NCI-H510A (cell line): ENCODE measurements around the gene CHCT1.
"Not testable (repeated sequence)": the region's sequence is repeated elsewhere in the genome, so short reads cannot be mapped to it uniquely, and the experiment has no call there.

Experiments used
- DNase-seq: peaks from one replicate; lab custom pipeline; 2025; lab: John Stamatoyannopoulos, UW

Gene CHCT1

GRCh38 chr17:60398227-60398959 lies 23.9 kb upstream of the CHCT1 start:
- DNase-seq, result no peak

- DNase-seq, result no peak
These were observed 20.5 kb upstream of the CHCT1 start for GRCh38 chr17:60401819-60402218.

- DNase-seq, result no peak
These were observed 18.8 kb upstream of the CHCT1 start for GRCh38 chr17:60403523-60403810.

- DNase-seq, result no peak
These were observed 18.3 kb upstream of the CHCT1 start for GRCh38 chr17:60403962-60404361.

- DNase-seq, result no peak
These were observed 15.4 kb upstream of the CHCT1 start for GRCh38 chr17:60406887-60407286.

GRCh38 chr17:60410001-60410400 lies 12.3 kb upstream of the CHCT1 start:
- no peak for DNase-seq

- DNase-seq, result no peak
These were observed 9.6 kb upstream of the CHCT1 start for GRCh38 chr17:60412701-60413100.

GRCh38 chr17:60415146-60415545 lies 7.1 kb upstream of the CHCT1 start:
- no peak for DNase-seq

GRCh38 chr17:60416368-60416925 lies 5.8 kb upstream of the CHCT1 start:
- no peak for DNase-seq

GRCh38 chr17:60419003-60419402 lies 3.3 kb upstream of the CHCT1 start:
- not testable (repeated sequence) for DNase-seq

GRCh38 chr17:60419875-60420274 lies 2.4 kb upstream of the CHCT1 start:
- DNase-seq, result not testable (repeated sequence)

GRCh38 chr17:60421273-60422161 lies 772 bp upstream of the CHCT1 start:
- DNase-seq, result peak; percentile 52

- no peak for DNase-seq
These were observed 1.6 kb downstream of the CHCT1 start for GRCh38 chr17:60423865-60424264.

- DNase-seq, result no peak
These were observed 3.3 kb downstream of the CHCT1 start for GRCh38 chr17:60425626-60426025.

- no peak for DNase-seq
These were observed 4.3 kb downstream of the CHCT1 start for GRCh38 chr17:60426596-60426995.

- DNase-seq, result not testable (repeated sequence)
These were observed 6.2 kb downstream of the CHCT1 start for GRCh38 chr17:60428491-60428890.

GRCh38 chr17:60430561-60430960 lies 8.3 kb downstream of the CHCT1 start:
- not testable (repeated sequence) for DNase-seq

GRCh38 chr17:60433021-60433997 lies 11.0 kb downstream of the CHCT1 start:
- not testable (repeated sequence) for DNase-seq

GRCh38 chr17:60435244-60436167 lies 13.2 kb downstream of the CHCT1 start:
- peak; percentile 33 for DNase-seq

- DNase-seq, result no peak
These were observed 14.4 kb downstream of the CHCT1 start for GRCh38 chr17:60436676-60437075.

GRCh38 chr17:60439501-60439900 lies 17.2 kb downstream of the CHCT1 start:
- DNase-seq, result no peak
